HUES6 (cell line): Measurements from ENCODE around the gene ARHGEF7.

ENCODE experiments used
- H3K27ac ChIP-seq: 2 replicates; pipeline ENCODE4 v1.7.0; 2013; ENCODE audit warnings: low read depth, mild to moderate bottlenecking, low read length, inconsistent platforms
- H3K27me3 ChIP-seq: 2 replicates; pipeline ENCODE4 v1.6.1; 2013; ENCODE audit warnings: low read length; ENCODE audit not compliant: control insufficient read depth, insufficient read depth
- H3K36me3 ChIP-seq: 2 replicates; pipeline ENCODE4 v1.6.1; 2013; ENCODE audit warnings: low read length; ENCODE audit not compliant: control insufficient read depth, insufficient read depth
- H3K4me1 ChIP-seq: 2 replicates; pipeline ENCODE4 v1.6.1; 2013; ENCODE audit warnings: low read length; ENCODE audit not compliant: control insufficient read depth, insufficient read depth
- H3K4me3 ChIP-seq: 2 replicates; pipeline ENCODE4 v1.5.1; 2013; ENCODE audit warnings: low read depth, low read length
- H3K9ac ChIP-seq: one replicate; pipeline ENCODE4 v1.6.1; 2013; ENCODE audit warnings: mild to moderate bottlenecking, low read length
- H3K9me3 ChIP-seq: 2 replicates; pipeline ENCODE4 v1.6.1; 2013; ENCODE audit warnings: low read depth, low read length; ENCODE audit not compliant: control insufficient read depth, insufficient read depth

The ARHGEF7 gene

DNA sequence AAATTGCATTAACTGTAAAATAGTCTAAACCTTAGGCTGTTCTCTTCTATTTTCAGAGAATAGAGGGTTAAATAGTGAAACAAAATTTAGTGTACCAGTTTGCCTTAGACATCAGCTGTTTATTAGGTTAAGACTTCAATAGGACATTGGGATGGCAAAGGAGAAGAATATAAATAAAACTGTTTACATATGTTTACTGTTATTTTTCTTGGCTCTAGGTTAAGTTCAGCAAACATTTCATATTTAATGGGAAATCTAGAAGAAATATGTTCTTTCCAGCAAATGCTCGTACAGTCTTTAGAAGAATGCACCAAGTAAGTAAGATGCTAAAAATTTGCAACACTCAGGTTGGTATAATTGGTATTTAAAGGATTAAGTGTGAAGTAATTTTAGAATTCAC is 128.9 kb downstream of the ARHGEF7 start:
- H3K9me3 ChIP-seq = no peaks in the 10 kb centered on the region
- H3K9ac ChIP-seq = no peak overlapping the region
- no peaks in the 10 kb centered on the region for H3K27me3 ChIP-seq
- no peak overlapping the region for H3K27ac ChIP-seq
- peaks cover 47% of the 10 kb centered on the region for H3K36me3 ChIP-seq
- no peak overlapping the region for H3K4me3 ChIP-seq
- H3K4me1 ChIP-seq = peaks cover 11% of the 10 kb centered on the region

DNA sequence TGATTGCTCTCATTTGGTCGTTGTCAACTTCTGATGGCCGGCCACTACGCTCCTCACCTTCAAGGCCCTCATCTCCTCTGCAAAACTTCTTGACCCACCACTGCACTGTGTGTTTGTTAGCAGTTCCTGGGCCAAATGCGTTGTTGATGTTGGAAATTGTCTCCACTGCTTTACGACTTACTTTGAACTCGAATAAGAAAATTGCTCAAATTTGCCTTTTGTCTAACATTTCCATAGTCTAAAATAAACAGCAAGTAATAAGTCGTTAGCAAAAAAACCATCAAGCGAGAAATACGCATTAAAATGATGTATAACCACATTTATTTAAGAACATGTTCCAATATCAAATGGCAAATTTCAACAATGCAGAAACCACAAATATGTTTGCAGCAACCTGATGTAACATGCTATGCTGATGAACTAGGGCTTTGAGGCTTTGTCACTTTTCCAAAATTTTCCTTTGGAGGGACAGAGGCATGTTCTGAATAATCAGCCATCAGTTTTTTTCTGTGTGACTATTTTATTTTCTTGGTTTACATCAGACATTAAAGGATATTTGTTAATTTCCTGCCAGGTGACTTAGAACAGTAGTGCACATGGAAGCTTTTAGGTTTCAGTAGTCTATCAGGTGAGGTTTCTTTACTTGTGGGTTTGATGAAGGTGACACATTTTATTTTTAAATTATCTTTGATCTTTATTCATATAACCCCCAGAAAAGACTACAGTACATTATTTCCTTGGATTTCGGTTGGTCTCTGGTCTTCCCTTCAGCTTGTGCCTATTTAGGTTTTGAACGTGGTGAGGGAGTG is 130.7 kb downstream of the ARHGEF7 start:
- no peaks in the 10 kb centered on the region for H3K9me3 ChIP-seq
- peaks cover 6% of the 10 kb centered on the region for H3K4me1 ChIP-seq

DNA sequence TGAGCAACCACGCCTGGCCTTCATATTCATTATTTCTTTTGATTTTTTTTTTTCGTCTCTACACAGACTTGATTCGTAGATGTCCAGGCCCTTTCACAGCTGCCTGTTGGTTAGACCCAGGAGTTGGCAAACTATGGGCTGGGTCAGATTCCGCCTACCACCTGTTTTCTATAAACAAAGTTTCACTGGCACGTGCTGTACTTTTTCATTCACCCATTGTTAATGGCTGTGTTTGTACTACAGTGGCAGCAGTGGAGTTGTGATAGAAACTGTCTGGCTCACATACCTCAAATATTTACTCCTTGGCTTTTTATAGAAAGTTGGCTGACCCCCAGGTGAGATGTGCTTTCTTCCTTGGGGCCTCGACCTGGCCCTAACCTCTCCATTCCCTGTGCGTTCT is 132.4 kb downstream of the ARHGEF7 start:
- Histone ChIP-seq H3K9me3 (no peaks in the 10 kb centered on the region), H3K36me3 (peaks cover 54% of the 10 kb centered on the region), H3K9ac (no peak overlapping the region), H3K4me3 (no peak overlapping the region), H3K4me1 (peaks cover 3% of the 10 kb centered on the region; the same call in 1 of the 2 replicates), H3K27ac (no peak overlapping the region), H3K27me3 (no peaks in the 10 kb centered on the region)

More for the DNA sequence above, 130.7 kb downstream of the ARHGEF7 start:
- H3K27ac ChIP-seq = no peak overlapping the region
- H3K36me3 ChIP-seq = peaks cover 56% of the 10 kb centered on the region
- no peaks in the 10 kb centered on the region for H3K27me3 ChIP-seq
- no peak overlapping the region for H3K4me3 ChIP-seq
- H3K9ac ChIP-seq = no peak overlapping the region

DNA sequence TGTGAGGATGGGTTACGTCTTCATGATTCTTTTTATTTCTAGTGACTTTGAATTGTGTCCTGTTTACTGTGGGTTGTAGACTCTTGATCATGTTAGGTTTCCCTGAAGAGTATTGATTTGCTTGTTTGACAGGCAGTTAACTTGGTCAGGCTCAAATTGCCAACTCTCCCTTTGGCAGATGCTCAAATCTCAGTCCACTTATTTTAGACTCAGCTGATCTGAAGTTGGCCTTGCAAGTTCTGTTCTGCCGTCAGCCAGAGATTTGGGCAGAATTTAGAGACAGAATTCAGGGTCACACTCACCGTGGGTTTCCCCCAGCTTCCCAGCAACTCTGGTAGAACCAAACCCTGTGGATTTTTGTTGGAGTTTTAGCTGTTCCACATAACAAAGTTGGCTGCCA is 133.7 kb downstream of the ARHGEF7 start:
- Histone ChIP-seq H3K9me3 (no peaks in the 10 kb centered on the region), H3K4me3 (no peak overlapping the region), H3K9ac (no peak overlapping the region), H3K27me3 (no peaks in the 10 kb centered on the region), H3K27ac (no peak overlapping the region), H3K36me3 (peaks cover 51% of the 10 kb centered on the region), H3K4me1 (peaks cover 3% of the 10 kb centered on the region; the same call in 1 of the 2 replicates)

DNA sequence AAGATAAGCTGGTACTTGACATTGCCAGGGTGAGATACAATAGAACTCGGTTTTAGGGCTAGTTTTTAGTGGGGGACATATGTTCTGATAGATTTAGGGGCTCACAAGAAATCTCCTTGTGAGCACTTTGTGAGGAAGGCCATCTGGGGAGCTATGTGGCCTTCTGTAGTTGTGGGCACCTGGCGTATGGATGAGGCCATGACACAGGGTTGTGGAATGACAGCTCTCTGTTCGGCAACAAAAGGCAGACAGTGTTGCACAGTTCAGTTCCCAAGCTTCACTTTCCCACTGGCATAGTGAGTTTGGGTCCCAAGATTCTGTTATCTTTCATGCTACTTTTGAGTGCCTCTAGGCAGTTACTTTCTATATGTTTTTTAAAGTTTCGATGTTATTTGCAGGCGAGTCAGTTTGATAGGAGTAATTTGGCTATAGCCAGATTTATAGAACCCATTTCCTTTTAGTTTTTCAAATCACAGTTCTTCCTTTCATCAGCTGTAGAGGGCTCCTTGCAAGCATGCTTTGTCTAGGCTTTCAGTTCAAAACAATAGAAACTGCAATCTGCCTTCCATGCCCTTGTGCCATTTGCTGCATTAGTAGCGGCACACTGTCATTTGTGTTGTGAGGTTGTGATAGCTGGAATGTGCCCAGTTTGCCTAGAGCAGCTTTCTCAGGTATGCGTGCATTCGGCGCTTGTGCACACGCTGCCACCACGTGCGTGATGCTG is 134.7 kb downstream of the ARHGEF7 start:
- H3K27me3 ChIP-seq = no peaks in the 10 kb centered on the region
- no peak overlapping the region for H3K9ac ChIP-seq
- peaks cover 47% of the 10 kb centered on the region for H3K36me3 ChIP-seq
- no peak overlapping the region for H3K27ac ChIP-seq
- peaks cover 3% of the 10 kb centered on the region; the same call in 1 of the 2 replicates for H3K4me1 ChIP-seq
- H3K9me3 ChIP-seq = no peaks in the 10 kb centered on the region
- H3K4me3 ChIP-seq = no peak overlapping the region

DNA sequence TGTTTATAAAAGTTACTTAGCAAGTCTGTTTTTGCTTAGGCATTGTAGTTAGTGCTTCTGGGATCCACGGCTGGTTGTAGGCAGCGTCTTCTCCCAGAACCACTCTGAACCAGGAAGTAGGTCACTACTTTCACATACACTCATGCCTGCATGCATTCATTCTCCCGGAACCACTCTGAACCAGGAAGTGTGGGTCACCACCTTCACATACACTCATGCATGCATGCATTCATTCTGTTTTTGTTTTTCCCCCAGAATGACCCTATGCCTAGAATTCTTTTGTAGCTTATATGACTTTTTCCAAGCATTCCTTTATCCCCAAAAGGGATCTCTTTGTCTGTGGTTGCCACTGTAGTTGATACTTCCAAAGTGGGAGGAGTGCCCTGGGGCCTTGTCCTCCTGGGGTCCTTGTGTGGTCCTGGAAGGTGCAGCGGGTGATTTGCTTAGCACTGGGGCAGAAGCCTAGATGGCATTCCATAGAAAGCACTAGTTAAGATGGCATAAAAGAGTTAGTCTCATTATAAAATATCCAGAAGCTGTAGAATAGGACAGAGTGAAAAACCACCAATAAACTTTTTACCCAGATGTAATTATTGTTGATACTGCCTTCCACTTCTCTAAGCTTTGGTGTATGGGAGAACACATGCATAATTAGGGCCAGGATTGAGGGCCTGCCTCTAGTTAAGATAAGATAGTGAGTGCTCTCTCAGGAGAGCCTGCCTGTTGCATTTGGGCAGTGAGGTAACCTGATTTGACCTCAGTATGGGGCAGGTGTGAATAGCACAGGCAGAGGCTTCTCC is 136.7 kb downstream of the ARHGEF7 start:
- H3K9me3 ChIP-seq = no peaks in the 10 kb centered on the region
- no peak overlapping the region for H3K4me3 ChIP-seq
- H3K4me1 ChIP-seq = peaks cover 3% of the 10 kb centered on the region; the same call in 1 of the 2 replicates
- no peak overlapping the region for H3K27ac ChIP-seq
- H3K9ac ChIP-seq = no peak overlapping the region
- no peaks in the 10 kb centered on the region for H3K27me3 ChIP-seq
- peaks cover 44% of the 10 kb centered on the region for H3K36me3 ChIP-seq

DNA sequence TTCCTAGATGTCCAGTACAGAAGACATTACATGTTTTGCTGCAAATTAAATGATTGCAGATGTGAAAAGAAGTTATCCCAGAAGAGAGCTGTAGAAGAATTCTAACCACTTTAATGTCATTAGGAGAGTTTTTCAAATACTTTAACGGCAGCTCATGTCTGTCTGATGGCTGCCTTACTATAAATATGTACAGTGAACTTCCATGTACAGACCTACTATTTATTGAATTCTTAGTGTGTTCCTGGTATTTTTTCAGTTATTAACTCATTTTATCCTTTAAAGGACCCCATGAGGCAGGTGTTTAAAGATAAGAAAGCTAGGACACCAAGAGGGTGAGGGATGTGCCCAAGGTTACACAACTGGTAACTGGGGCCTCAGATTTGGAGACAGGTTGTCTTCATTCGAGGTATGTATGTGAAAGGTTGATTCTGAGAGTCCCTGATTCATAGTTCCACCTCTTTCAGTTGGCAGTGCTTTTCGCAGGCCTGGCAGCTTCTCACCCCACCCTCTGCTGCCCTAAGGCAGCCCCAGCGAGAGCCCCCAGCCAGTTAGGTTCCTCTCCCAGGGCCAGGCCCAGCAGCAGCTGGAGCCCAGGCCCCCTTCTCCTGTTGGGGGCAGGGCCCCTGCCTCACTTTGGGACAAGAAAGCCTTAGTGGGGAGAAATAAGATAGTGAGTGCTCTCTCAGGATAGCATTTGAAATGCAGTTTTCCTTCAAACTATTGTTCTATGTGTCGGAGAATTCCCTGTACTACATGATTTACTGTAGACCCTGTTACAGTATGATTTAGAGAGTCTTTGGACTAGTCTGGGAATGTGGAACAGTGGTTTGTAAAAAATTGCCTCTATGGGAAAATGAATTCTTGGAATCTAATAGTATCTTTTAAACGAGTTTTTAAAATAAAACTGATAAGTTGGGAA is 137.6 kb downstream of the ARHGEF7 start:
- H3K4me3 ChIP-seq = no peak overlapping the region
- H3K4me1 ChIP-seq = peaks cover 3% of the 10 kb centered on the region; the same call in 1 of the 2 replicates
- peaks cover 44% of the 10 kb centered on the region for H3K36me3 ChIP-seq
- H3K9ac ChIP-seq = no peak overlapping the region
- no peaks in the 10 kb centered on the region for H3K9me3 ChIP-seq
- H3K27me3 ChIP-seq = no peaks in the 10 kb centered on the region
- H3K27ac ChIP-seq = no peak overlapping the region

DNA sequence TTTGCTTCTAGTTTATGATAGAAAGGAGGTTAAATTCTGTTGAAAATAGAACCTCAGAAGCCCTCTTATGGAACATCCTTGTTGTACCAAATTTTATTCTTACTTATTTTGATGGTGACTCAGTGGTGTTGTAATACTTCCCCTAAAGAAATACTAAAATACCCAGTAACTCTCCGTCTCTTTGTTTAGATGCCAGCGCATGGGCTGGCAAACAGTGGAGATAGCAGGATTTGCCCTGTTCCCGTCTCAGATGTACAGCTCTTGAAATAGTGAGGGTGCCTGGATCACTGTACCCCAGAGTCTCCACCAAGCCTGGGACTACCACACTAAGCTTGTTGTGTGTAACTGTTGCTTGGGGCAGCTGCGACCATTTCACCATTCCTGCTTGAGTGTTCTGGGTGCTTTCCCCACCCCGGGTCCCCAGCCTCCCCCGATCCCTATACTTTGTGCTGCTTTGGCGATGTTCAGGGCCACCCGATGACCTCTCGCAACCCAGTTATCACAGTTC is 138.3 kb downstream of the ARHGEF7 start:
- H3K27ac ChIP-seq = no peak overlapping the region
- H3K4me1 ChIP-seq = peaks cover 3% of the 10 kb centered on the region; the same call in 1 of the 2 replicates
- no peaks in the 10 kb centered on the region for H3K9me3 ChIP-seq
- no peak overlapping the region for H3K9ac ChIP-seq
- H3K36me3 ChIP-seq = peaks cover 50% of the 10 kb centered on the region
- no peak overlapping the region for H3K4me3 ChIP-seq
- no peaks in the 10 kb centered on the region for H3K27me3 ChIP-seq

DNA sequence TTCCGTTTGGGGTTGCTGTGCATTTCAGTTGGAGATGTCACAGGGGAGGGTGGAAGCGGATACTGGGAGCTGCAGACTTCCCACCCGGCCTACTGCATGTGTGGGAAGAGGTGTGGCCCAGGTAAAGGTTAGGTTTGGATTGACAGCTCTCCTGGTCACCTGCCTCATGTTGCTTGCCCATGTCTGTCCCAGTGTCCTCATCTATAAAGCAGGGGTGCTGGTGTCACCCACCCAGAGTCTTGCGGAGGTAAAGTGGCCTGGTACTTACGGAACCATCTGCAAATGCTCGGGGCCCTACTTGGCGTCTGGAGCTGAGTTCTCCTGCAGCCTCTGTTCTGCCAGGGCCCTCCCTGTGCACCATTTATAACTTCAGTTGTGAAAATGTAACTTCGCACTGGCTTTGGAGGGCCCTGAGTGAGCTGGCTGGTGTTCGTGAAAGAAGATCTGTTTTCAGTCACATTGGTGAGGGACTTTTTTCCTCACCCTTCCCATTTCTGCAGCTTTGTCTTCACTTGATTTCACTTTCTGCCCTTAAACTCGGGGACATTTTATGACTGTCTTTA is 140.2 kb downstream of the ARHGEF7 start:
- H3K27me3 ChIP-seq = no peaks in the 10 kb centered on the region
- H3K4me1 ChIP-seq = peaks cover 3% of the 10 kb centered on the region; the same call in 1 of the 2 replicates
- H3K27ac ChIP-seq = no peak overlapping the region
- H3K9me3 ChIP-seq = no peaks in the 10 kb centered on the region
- H3K9ac ChIP-seq = no peak overlapping the region
- H3K36me3 ChIP-seq = peaks cover 56% of the 10 kb centered on the region
- H3K4me3 ChIP-seq = no peak overlapping the region

DNA sequence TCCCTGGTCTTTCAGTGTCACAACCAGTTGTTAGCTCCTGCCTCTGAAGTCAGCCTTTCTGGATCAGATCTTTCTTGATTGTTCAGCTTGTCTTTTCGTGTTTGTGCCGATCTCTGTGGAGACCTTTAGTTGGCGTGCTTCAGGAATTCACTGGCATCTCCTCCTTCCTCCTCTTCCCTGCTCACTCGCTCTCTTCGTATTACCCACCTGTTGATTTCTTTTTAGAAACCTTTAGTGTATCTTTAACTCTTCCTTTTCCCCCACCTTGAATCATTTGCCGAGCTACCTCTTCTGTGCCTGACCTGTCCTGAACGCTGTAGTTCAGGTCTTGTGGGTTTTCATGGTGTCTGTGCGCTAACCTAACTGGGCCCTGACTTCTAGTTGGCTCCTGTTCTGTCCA is 141.3 kb downstream of the ARHGEF7 start:
- Histone ChIP-seq H3K36me3 (peaks cover 49% of the 10 kb centered on the region), H3K4me3 (no peak overlapping the region), H3K27me3 (no peaks in the 10 kb centered on the region), H3K27ac (no peak overlapping the region), H3K4me1 (peaks cover 3% of the 10 kb centered on the region; the same call in 1 of the 2 replicates), H3K9me3 (no peaks in the 10 kb centered on the region), H3K9ac (no peak overlapping the region)
